Measurements from ENCODE around the gene RFX2.

- TF ChIP-seq CTCF (IDR thresholded peaks at IDR 0.05; ENCODE audit: insufficient read depth, low read length, poor library complexity, severe bottlenecking) (no peak), EZH2phosphoT487 (conservative IDR thresholded peaks at IDR 0.05; ENCODE audit: low read length) (no peak)
These were observed 38.4 kb downstream of the RFX2 start for GRCh38 chr19:6071875-6072274.
